ENCODE measurements around the gene MGMT.

MGMT gene

GRCh38 chr10:129745186-129745750 is 278.2 kb downstream of the MGMT start:
- no peak for DNase-seq

GRCh38 chr10:129754211-129755050 is 287.4 kb downstream of the MGMT start:
- peak; percentile 25 for DNase-seq

DNA sequence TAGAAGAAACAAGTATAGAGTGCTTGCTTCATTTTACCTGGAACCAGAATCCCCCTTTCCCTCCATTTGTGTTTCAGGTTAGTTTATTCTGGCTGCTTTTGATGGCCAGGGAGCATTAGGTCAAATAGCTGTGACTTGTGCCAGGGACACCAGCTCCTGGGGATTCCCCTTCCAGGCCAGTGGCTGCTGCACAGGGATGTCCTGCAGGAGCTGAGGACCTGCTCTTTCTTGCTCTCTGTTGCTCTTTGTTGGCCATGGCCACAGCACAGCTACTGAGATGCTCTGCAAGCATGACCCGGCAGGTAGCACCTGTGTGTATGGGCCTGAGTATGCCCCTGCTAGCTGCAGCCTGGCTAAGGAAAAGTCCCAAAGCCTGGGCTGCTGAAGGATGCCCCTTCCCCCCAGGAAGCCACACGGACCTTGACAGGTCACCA is 288.1 kb downstream of the MGMT start:
- DNase-seq, result no peak

DNA sequence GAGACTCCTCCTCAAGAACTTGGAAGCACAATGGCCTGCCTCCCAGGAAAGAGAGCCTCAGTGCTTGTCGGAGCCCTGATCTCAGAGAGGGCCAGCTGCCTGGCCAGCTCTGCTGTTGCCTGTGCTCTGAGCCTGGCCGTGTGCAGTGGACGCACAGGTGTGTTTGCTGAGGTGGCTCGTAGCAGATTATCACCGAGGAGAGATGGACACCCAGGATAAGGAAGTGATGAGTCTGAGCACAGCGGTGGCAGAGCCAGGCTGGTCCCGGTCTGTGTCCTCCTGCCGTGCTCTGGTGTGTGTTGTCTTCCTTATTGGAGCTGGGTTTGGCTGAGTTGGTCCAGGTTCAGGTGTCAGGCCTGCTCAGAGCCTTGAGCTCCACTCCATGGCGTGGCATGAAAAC is 288.6 kb downstream of the MGMT start:
- no peak for DNase-seq

- peak; percentile 23 for DNase-seq
Measured at GRCh38 chr10:129756912-129757901, 290.2 kb downstream of the MGMT start.

GRCh38 chr10:129758207-129759021 is 291.4 kb downstream of the MGMT start:
- peak; percentile 26 for DNase-seq

GRCh38 chr10:129759214-129760002 is 292.4 kb downstream of the MGMT start:
- no peak for DNase-seq

GRCh38 chr10:129760003-129760315 is 292.9 kb downstream of the MGMT start:
- DNase-seq, result no peak

DNA sequence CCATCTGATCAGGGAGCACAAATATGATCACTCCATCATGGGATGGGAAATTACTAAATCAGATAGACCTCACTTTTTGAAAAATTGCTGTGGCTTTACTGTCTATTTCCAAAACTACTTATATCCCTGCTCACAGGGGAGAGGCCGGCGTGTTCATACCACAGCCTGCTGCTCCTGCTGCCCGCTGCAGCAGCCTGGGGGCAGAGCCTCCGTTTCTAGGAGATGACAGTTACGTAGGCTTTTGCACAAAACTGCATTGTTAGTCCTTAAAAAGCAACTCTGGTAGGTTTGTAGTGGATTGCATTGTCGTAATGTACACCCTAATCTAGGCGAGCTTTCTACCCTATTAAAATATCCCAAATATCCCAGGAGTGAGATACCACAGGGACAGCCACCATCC is 293.4 kb downstream of the MGMT start:
- DNase-seq, result no peak

- peak; percentile 1 for DNase-seq
Measured at GRCh38 chr10:129761197-129761972, 294.3 kb downstream of the MGMT start.

DNA sequence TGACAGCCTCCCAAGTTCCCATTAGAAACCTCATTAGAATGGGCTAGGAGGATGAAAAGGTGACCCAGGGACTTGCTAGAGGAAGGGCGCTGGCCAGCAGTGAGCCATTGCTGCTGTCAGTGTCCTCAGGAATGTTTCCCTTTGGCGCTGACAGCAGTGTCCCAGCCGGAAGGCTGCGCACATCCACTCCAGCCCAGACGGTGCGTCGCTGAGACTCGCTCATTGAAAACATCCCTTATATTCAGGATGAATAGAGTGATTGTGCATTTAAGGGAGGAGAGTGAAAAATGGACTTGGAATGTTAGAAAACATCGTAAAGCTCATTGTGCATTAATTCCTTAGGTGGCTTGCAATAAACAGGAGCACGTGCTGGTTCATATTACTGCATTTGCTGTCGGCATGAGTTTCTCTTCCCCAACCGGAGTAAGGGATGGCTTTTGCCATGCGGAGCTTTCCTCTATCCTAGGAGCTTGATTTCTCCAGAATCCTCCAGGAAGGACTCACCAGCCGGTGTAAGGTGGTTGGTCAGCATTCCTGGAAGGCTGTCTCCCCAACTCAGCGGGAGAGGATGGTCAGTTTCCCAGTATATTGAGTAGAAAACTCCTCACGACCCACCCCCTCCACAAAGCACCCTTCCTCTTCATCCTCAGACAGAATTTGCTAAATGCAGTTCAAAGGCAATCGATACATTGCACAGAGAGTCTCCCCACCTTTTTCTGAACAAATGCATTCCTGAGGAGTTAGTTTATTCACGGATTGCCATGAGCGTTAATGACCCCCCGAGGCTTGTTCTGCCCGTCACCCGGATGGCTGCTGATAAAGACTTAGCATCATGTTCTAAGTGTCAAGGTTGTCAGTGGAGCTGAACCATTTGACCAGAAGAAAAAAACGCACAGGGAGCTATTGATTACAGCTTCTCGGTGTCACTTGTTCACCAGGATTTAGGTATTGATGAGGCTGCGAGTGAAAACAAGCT is 295.2 kb downstream of the MGMT start:
- peak; percentile 13 for DNase-seq

DNA sequence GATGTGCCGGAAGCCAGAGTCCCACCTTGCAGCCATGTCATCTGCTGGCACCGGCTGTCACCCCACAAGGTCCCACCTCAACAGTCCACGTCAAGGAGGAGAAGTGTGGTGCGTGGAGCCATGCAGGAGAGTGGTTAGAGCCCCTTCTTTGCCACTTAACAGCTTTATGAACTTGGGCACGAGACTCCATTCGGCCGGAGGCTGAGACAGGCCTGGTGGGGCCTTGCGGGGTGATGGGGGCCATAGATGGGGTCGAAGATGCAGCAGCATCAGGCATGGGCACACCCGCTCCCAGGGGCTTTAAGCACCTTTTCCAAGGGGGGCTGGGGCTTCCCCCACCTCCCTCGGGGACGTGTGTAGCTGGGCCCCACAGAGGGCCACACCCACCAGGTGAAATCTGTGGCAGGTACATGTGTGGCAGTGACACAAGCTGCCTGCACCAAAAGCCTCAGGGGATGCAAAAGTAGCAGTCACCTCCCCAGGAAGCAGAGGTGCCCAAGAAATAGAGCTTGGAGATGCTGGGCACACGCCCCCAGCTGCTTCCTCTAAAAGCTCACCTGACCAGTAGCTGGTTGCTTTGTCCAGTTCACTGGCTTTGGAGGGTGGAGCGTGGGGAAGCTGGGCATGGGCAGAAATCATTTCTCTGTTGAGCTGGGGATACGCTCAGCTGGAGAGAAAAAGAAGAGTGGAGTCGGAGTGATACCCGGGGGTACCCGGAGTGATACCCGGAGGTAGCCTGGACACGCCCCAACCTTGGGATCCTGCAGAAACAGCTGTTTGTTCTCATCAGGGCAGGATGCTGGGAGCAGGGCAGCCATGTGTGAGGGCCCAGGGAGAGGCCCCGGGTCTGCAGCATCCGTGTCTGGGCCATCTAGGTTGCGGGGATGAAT is 297.2 kb downstream of the MGMT start:
- peak; percentile 12 for DNase-seq

DNA sequence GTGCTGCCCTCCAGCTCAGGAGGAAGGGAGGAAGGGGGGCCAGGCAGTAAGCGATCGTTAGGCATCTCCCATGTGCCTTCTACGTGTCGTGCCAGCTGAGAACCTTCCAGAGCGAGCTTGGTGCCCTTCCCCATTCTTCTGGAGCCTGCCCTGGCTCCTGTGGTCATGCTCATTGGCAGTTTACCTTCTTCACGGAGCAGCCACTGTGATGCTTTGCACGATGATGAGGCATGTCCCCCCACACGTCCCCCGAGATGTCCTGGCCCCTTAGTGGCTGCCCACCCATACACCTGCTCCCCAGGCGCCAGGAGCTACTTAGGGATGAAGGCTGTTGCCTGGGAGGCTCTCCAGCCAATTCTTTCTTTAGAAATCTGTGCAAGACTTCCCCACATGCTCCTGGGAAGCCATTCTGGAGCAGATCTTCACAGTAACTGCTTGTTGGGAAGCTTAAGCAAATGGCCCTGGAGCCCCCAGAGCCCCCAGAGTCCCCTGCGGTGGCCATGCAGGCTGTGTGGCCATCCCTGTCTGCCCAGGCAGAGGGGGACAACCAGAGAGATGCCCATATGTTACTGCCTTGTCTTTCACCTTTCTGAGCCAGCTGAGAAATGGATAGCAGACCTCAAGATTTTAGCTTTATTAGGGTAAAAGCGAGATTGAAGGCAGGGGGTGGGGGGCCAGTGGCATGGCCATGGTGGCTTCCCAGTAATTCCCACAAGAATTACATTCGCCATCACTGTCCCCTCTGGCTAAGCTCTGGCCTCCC is 298.0 kb downstream of the MGMT start:
- DNase-seq, result peak; percentile 25

DNA sequence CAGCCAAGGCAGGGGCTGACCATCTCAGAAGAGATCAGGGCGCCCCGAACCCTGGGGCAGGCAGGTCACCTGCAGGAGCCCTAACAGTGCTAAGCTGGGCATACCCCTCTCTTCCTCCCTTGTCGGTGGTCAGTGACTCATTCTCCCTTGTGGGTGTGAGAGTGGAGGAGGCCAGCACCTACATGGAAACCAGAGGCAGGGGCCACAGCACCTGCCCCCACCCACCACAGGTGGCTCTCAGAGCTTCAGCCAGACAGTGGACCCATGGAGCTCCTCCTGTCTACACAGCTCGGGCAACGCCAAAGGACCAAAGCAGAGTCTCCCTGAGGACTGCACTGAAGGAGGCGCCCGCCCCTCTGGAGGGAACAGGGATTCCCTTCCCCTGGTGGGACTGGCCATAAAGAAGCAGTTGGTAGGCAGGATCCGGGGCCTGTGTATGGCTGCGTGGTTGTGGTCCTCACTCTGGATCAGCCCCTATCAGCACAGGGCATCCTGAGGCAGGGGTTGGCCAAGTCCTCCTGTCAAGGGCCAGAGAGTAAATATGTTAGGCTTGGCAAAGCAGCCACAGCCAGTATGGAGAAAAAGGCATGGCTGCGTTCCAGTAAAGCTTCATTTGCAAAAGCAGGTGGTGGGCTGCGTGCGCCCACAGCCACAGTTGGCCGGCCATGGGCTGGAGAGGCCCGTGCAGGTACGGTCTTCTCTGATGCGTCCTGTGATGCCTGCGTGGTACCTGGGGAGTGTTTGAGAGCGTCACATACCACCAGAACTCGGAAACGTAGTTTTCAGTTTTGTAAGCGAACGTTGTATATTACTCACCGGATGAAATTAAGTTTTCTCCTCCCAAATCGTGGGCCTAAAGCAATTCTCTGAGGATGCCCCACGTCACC is 298.9 kb downstream of the MGMT start:
- peak; percentile 39 for DNase-seq

DNA sequence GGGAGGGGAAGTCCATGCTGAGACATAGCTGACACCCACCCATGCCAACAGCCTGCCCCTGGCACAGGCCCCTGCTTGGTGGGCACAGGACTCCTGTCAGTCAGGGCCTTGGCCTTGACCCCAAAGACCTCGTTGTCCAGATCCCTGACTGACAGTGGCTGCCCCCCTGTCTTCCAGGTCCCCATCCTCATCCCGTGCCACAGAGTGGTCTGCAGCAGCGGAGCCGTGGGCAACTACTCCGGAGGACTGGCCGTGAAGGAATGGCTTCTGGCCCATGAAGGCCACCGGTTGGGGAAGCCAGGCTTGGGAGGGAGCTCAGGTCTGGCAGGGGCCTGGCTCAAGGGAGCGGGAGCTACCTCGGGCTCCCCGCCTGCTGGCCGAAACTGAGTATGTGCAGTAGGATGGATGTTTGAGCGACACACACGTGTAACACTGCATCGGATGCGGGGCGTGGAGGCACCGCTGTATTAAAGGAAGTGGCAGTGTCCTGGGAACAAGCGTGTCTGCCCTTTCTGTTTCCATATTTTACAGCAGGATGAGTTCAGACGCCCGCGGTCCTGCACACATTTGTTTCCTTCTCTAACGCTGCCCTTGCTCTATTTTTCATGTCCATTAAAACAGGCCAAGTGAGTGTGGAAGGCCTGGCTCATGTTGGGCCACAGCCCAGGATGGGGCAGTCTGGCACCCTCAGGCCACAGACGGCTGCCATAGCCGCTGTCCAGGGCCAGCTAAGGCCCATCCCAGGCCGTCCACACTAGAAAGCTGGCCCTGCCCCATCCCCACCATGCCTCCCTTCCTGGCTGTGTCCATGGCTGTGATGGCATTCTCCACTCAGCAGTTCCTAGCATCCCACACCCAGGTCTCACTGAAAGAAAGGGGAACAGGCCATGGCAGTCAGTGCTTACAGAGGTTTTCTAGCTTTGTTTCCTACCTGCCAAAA is 299.8 kb downstream of the MGMT start:
- peak; percentile 37 for DNase-seq

Measured in activated CD8-positive, alpha-beta memory T cell treated with anti-CD3 and anti-CD28 coated beads, Interleukin-2, amount 50 U/mL, for 48 hours (primary cell).